Thyroid gland (tissue), 4 donors: ENCODE measurements around the gene RNASEH2A. TPM values are rescaled to one million over a fixed set of nuclear protein-coding genes. Genes with fewer than 3 reads are reported as not detected.

Experiments used
- DNase-seq, 2 donors: peaks; one replicate each; pipeline ENCODE4 v3.0.0-alpha.2; 2019
- H3K27ac ChIP-seq, 3 donors: fragments of 200-600 bp; sonication (generic); 1 replicate in 2 of 3; 2 replicates in 1 of 3; pipeline ENCODE4 v1.5.1; 2016 to 2019; ENCODE audit warnings: mild to moderate bottlenecking in 1 of 3, moderate library complexity in 1 of 3
- H3K27me3 ChIP-seq: fragments of 200-600 bp; sonication (generic); one replicate; pipeline ENCODE4 v1.5.1; 2019
- H3K36me3 ChIP-seq, 2 donors: fragments of 200-600 bp; sonication (generic); one replicate each; pipeline ENCODE4 v1.5.1; 2016 to 2019
- H3K4me1 ChIP-seq, 2 donors: fragments of 200-600 bp; sonication (generic); one replicate each; pipeline ENCODE4 v1.5.1; 2017 to 2019
- H3K4me3 ChIP-seq, 3 donors: fragments of 200-600 bp; sonication (generic); replicated peaks in 1 of 3; 1 replicate in 2 of 3; 2 replicates in 1 of 3; pipeline ENCODE4 v1.5.1; 2016; ENCODE audit warnings: mild to moderate bottlenecking in 1 of 3
- H3K9me3 ChIP-seq: fragments of 200-600 bp; sonication (generic); one replicate; pipeline ENCODE4 v1.5.1; 2017
- POLR2A ChIP-seq, 2 donors: fragments of 450-650 bp; IDR thresholded peaks; one replicate each; pipeline ENCODE4 v1.6.1; 2017; ENCODE audit warnings: antibody characterized with exemption in 2 of 2, mild to moderate bottlenecking in 2 of 2, moderate library complexity in 1 of 2
- WGBS, 2 donors: methylation state at CpG; one replicate each; pipeline ENCODE4 v1.1.5; 2017; 5-methylcytosine and 5-hydroxymethylcytosine counted together
- intact Hi-C: fragments of 100-400 bp; cut with DNase I; formaldehyde crosslinking; loops from one replicate; pipeline ENCODE4 v1.15.1; 2023
- total RNA-seq, 4 donors: library from RNA; depleted of rRNA; stranded (reverse); fragments of >200 nt; gene quantifications; one replicate each; pipeline ENCODE4 v1.2.3, GENCODE V29; 2016
- TF ChIP-seq, protein P1 (sequence below), 6 experiments: fragments of 200-600 bp in 3 of 6; fragments of 450-650 bp in 3 of 6; sonication (generic) in 3 of 6; IDR thresholded peaks; one replicate each; pipeline ENCODE4 v1.5.1; 2016 to 2019; ENCODE audit warnings: antibody characterized with exemption in 6 of 6, mild to moderate bottlenecking in 2 of 6, inconsistent platforms in 1 of 6, moderate library complexity in 1 of 6

The RNASEH2A gene
- total RNA-seq, 4 donors from 2014 or later, result 1.5 to 11.8 (median 5.4) TPM

DNA sequence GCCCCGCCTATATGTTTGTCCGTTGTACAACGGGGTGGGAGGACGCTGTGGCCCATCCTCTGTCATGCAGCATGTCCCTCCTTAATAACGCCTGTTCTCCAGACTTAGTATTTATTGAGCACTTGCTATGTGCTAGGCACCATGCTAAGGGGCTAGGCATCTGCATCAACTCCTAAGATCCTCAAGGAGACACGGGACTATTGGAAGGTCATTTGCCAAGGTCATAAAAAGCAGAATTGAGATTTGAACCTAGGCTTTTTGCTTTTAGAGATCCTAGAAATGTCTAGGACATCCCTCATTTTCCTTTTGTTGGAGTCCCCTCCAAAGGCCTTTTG is 30.1 kb downstream of the RNASEH2A start:
- Histone ChIP-seq H3K36me3 (no peaks in the 10 kb centered on the region), H3K4me1 (peaks cover 10 to 26% of the 10 kb centered on the region in 2 donors), H3K9me3 (no peaks in the 10 kb centered on the region), H3K27ac (no peak overlapping the region), H3K4me3 (no peak overlapping the region), H3K27me3 (peaks cover 64% of the 10 kb centered on the region)
- intact Hi-C loops, result loop anchor here (5.0 kb wide), 1 partner anchor 64 kb away; no protein-coding TSS in a partner anchor
- 15 to 19% methylated on average over 6 of the region's 6 CpGs for WGBS, 2 donors
- TF ChIP-seq, protein P1, sequence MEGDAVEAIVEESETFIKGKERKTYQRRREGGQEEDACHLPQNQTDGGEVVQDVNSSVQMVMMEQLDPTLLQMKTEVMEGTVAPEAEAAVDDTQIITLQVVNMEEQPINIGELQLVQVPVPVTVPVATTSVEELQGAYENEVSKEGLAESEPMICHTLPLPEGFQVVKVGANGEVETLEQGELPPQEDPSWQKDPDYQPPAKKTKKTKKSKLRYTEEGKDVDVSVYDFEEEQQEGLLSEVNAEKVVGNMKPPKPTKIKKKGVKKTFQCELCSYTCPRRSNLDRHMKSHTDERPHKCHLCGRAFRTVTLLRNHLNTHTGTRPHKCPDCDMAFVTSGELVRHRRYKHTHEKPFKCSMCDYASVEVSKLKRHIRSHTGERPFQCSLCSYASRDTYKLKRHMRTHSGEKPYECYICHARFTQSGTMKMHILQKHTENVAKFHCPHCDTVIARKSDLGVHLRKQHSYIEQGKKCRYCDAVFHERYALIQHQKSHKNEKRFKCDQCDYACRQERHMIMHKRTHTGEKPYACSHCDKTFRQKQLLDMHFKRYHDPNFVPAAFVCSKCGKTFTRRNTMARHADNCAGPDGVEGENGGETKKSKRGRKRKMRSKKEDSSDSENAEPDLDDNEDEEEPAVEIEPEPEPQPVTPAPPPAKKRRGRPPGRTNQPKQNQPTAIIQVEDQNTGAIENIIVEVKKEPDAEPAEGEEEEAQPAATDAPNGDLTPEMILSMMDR (IDR thresholded peaks at IDR 0.05), result no peak
- no peak for TF ChIP-seq POLR2A (IDR thresholded peaks at IDR 0.05)
- DNase-seq, result no peak

DNA sequence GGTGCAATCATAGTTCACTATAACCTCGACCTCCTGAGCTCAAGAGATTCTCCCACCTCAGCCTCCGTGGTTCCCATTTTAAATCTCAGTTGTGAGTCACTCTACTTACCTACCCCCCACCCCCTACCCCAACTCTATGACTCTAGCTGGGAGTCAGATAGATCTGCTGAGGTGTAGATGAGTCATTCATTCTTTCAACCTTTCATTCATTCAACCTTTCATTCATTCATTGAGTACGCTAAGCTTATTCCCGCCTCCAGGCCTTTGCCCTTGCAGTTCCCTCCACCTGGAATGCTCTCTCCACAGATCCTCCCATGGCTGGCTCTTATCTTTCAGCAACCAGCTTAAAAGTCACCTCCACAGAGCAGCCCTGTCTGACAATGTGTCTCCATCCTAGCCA is 30.8 kb downstream of the RNASEH2A start:
- peaks cover 67% of the 10 kb centered on the region for H3K27me3 ChIP-seq
- WGBS, 2 donors, result 81% methylated on average over 4 of the region's 4 CpGs
- DNase-seq, result no peak
- H3K4me3 ChIP-seq, result no peak overlapping the region
- H3K4me1 ChIP-seq, result peaks cover 10 to 26% of the 10 kb centered on the region in 2 donors
- no peak overlapping the region for H3K27ac ChIP-seq
- intact Hi-C loops, result loop anchor here (5.0 kb wide), 1 partner anchor 65 kb away; no protein-coding TSS in a partner anchor
- H3K36me3 ChIP-seq, result no peaks in the 10 kb centered on the region
- no peak for TF ChIP-seq POLR2A (IDR thresholded peaks at IDR 0.05)
- TF ChIP-seq, protein P1 (IDR thresholded peaks at IDR 0.05), result no peak
- no peaks in the 10 kb centered on the region for H3K9me3 ChIP-seq

DNA sequence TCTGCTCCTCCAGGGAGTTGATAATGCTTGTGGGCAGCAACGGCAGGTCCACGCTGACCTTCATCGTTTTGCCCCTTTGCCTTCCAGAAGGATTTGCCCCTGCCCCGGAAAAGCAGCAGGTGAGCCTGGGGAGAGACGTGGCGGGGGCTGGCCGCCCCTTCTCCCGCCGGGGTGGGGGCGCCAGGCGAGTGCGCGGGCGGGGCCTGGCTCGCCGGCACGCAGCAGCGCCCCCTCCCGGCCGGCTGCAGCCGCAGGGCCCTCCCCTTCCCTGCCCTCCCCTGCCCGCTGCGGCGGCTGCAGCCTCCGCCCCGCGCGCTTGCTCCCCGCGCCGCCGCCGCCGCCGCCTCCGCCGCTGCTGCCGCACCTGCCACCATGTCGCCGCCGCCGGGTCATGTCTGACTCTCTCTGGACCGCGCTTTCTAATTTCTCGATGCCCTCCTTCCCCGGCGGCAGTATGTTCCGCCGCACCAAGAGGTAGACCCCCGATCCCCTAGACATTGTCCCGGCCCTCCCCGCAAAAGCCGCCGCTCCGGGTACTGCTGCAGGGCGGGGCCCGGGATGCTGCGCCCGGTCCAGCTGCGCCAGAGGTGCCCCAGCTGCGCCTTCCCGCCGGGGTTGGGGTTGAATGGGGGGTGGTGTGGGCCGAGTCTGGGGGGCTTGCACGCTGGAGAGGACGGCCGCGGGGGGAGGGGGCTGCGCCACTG is 31.9 kb downstream of the RNASEH2A start, which contains the start of gene MAST1:
TSS of gene MAST1 (plus strand) at position 334 of the 704 bp plus-strand sequence. CDS start at position 392, 58 bp downstream.
- H3K9me3 ChIP-seq, result no peaks in the 10 kb centered on the region
- 1 to 3% methylated on average over 26 to 27 of the region's 69 CpGs for WGBS, 2 donors
- H3K36me3 ChIP-seq, result no peaks in the 10 kb centered on the region
- intact Hi-C loops, result loop anchor here (5.0 kb wide), 1 partner anchor 66 kb away; no protein-coding TSS in a partner anchor
- peak; percentile 15 to 26 for DNase-seq
- H3K27ac ChIP-seq, result no peak within 1 kb of the TSS
- H3K4me1 ChIP-seq, result peaks cover 10 to 18% of the 10 kb centered on the region in 2 donors
- TF ChIP-seq, protein P1 (IDR thresholded peaks at IDR 0.05), result peak in 3 of 6 experiments; percentile 36 to 70 (median 41)
- no peak for TF ChIP-seq POLR2A (IDR thresholded peaks at IDR 0.05)
- peaks cover 60% of the 10 kb centered on the region for H3K27me3 ChIP-seq
- H3K4me3 ChIP-seq, result no peak within 1 kb of the TSS

DNA sequence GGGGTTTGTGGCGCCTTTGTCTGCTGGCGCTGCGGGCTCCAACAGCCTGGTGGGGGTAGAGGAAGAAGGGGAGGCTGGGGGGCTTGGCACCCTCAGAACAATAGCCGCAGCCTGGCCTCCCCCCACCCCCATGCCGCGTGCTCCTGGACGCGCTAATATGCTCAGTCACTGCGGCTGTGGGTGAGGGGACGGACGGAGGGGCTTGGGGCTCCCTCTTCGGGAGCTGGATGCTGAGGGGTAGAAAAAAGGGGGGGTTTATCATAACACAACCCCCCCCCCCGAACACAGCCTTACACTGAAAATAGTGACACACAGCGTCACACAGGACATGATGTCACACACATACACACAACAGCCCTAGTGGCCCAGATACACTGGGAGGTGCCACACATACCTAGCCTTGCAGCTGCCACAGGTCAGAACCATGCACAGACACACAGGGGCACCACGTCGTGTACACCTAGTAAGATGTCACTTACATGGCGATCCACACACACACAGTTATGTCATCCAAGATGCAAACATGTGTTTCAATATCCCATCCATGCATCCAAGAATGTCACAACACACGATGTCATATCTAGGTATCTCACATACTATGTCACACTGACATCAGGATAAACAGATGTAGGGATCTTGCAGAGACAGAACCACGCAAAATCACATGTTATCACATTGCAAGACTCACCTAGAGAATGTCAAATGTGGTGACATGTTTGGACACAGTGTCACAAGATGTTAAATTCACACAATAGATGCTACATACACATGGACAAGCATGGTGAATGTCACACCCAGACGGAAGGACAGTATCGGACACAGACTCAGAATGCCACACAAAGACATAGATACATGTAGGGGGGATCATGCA is 32.7 kb downstream of the RNASEH2A start:
- peaks cover 7 to 10% of the 10 kb centered on the region in 2 donors for H3K4me1 ChIP-seq
- 35 to 40% methylated on average over 11 to 13 of the region's 21 CpGs for WGBS, 2 donors
- no peak for DNase-seq
- no peak overlapping the region for H3K27ac ChIP-seq
- H3K27me3 ChIP-seq, result peaks cover 53% of the 10 kb centered on the region
- no peaks in the 10 kb centered on the region for H3K9me3 ChIP-seq
- no peaks in the 10 kb centered on the region for H3K36me3 ChIP-seq
- no peak for TF ChIP-seq POLR2A (IDR thresholded peaks at IDR 0.05)
- TF ChIP-seq, protein P1 (IDR thresholded peaks at IDR 0.05), result no peak
- H3K4me3 ChIP-seq, result no peak overlapping the region
- intact Hi-C loops, result loop anchor here (5.0 kb wide), 1 partner anchor 67 kb away; no protein-coding TSS in a partner anchor
